NCI-H524 treated with DMSO at 0.1 percent for 48 hours (cell line): ENCODE data around the gene HLA-C.
"Not testable (repeated sequence)": the region's sequence is repeated elsewhere in the genome, so short reads cannot be mapped to it uniquely, and the experiment has no call there.

Experiments
- DNase-seq: peaks from one replicate; lab custom pipeline; 2025; lab: John Stamatoyannopoulos, UW

Gene HLA-C

GRCh38 chr6:31271641-31272357 lies at the start of gene HLA-C:
HLA-C (minus strand) TSS chr6:31272092; CDS start chr6:31272071, 21 bp downstream.
- peak; percentile 6 for DNase-seq

- DNase-seq: no peak
Observed at GRCh38 chr6:31321005-31321707, 49.3 kb upstream of the HLA-C start.

- no peak for DNase-seq
Observed at GRCh38 chr6:31317036-31317435, 45.1 kb upstream of the HLA-C start.

- DNase-seq: no peak
Observed at GRCh38 chr6:31309641-31310040, 37.7 kb upstream of the HLA-C start.

GRCh38 chr6:31308845-31309175 lies 36.9 kb upstream of the HLA-C start:
- no peak for DNase-seq

- no peak for DNase-seq
Observed at GRCh38 chr6:31308050-31308844, 36.4 kb upstream of the HLA-C start.

- DNase-seq: no peak
Observed at GRCh38 chr6:31307669-31308049, 35.8 kb upstream of the HLA-C start.

GRCh38 chr6:31305703-31306219 lies 33.9 kb upstream of the HLA-C start:
- DNase-seq: no peak

GRCh38 chr6:31304683-31305082 lies 32.8 kb upstream of the HLA-C start:
- no peak for DNase-seq

- DNase-seq: no peak
Observed at GRCh38 chr6:31300797-31301196, 28.9 kb upstream of the HLA-C start.

- DNase-seq: no peak
Observed at GRCh38 chr6:31299947-31300346, 28.1 kb upstream of the HLA-C start.

GRCh38 chr6:31299511-31299910 lies 27.6 kb upstream of the HLA-C start:
- DNase-seq: no peak

- no peak for DNase-seq
Observed at GRCh38 chr6:31294056-31294455, 22.2 kb upstream of the HLA-C start.

- DNase-seq: no peak
Observed at GRCh38 chr6:31293343-31293742, 21.5 kb upstream of the HLA-C start.

- no peak for DNase-seq
Observed at GRCh38 chr6:31289788-31290187, 17.9 kb upstream of the HLA-C start.

GRCh38 chr6:31287619-31288018 lies 15.7 kb upstream of the HLA-C start:
- DNase-seq: no peak

- no peak for DNase-seq
Observed at GRCh38 chr6:31285982-31286381, 14.1 kb upstream of the HLA-C start.

- peak; percentile 10 for DNase-seq
Observed at GRCh38 chr6:31285486-31285885, 13.6 kb upstream of the HLA-C start.

GRCh38 chr6:31279647-31280046 lies 7.8 kb upstream of the HLA-C start:
- DNase-seq: not testable (repeated sequence)

GRCh38 chr6:31272836-31273626 lies 1.1 kb upstream of the HLA-C start:
- no peak for DNase-seq

- DNase-seq: no peak
Observed at GRCh38 chr6:31272436-31272835, 544 bp upstream of the HLA-C start.
